Esophagus muscularis mucosa (tissue), 3 donors: Measurements from ENCODE around the gene CYP1B1.

Experiments
- POLR2A ChIP-seq: fragments of 450-650 bp; IDR thresholded peaks from one replicate; pipeline ENCODE4 v1.6.1; 2017; ENCODE audit warnings: antibody characterized with exemption, moderate library complexity, mild to moderate bottlenecking, low read depth
- TF ChIP-seq, protein P1 (sequence below), 3 experiments: fragments of 200-600 bp in 2 of 3; fragments of 450-650 bp in 1 of 3; sonication (generic) in 2 of 3; IDR thresholded peaks; one replicate each; pipeline ENCODE4 v1.5.1; 2017 to 2019; ENCODE audit warnings: antibody characterized with exemption in 3 of 3, mild to moderate bottlenecking in 2 of 3, moderate library complexity in 1 of 3

DNA sequence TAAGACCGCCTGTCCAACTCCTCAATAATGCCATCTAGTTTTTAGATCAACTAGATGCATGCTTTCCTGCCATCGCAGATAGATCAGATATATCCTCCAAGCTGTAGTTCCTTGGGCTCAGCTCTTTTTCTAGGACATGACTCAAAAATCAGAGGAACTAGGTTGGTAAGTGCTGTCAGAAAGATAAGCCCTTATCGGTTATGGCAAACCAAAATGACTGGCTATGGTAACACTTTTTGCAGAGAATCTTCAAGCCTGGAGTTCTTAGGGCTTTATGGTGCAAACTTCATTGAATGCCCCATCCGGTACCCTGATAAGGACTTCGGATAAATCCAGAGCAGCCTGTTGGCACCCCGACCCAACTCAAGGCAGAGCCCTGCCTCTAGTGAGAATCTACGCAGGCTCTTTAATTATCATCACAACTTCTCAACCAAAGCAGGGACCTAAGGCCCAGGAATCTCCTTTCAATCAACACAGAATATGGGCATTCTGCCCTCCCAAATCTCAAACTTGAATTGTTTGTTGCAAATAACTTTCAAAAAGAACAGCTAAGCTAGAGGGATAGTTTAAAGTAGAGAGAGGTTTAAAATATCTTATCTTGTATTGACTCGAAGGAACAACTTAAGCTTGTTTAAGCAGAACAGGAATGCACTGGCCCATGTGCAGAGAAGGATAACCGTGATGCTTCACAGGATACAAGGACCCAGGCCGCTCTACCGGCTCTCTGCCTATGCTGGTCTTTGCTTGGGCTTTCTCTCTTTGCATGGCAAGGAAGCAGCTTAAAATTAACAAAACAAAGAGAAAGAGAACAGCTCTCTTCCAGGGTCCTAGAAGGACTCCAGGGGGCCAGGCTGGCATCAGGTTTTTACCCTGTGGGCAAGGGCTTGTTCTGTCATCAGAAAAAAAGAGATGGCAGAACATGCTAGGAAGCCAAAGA lies 3.4 kb upstream of the CYP1B1 start:
- TF ChIP-seq, protein P1, sequence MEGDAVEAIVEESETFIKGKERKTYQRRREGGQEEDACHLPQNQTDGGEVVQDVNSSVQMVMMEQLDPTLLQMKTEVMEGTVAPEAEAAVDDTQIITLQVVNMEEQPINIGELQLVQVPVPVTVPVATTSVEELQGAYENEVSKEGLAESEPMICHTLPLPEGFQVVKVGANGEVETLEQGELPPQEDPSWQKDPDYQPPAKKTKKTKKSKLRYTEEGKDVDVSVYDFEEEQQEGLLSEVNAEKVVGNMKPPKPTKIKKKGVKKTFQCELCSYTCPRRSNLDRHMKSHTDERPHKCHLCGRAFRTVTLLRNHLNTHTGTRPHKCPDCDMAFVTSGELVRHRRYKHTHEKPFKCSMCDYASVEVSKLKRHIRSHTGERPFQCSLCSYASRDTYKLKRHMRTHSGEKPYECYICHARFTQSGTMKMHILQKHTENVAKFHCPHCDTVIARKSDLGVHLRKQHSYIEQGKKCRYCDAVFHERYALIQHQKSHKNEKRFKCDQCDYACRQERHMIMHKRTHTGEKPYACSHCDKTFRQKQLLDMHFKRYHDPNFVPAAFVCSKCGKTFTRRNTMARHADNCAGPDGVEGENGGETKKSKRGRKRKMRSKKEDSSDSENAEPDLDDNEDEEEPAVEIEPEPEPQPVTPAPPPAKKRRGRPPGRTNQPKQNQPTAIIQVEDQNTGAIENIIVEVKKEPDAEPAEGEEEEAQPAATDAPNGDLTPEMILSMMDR (IDR thresholded peaks at IDR 0.05): no peak
- TF ChIP-seq POLR2A: no peak
